Esophagus squamous epithelium (tissue), 4 donors: ENCODE data around the gene COPZ1.
A peak's percentile ranks its signal among the peaks of the same experiment; 100 is the strongest.

Experiments used
- POLR2A ChIP-seq, 4 donors: fragments of 450-650 bp; IDR thresholded peaks; one replicate each; pipeline ENCODE4 v1.6.1; 2017; ENCODE audit warnings: antibody characterized with exemption in 4 of 4, mild to moderate bottlenecking in 4 of 4, moderate library complexity in 3 of 4
- TF ChIP-seq, protein P1 (sequence below), 6 experiments: fragments of 450-650 bp in 4 of 6; fragments of 200-600 bp in 2 of 6; sonication (generic) in 2 of 6; IDR thresholded peaks; one replicate each; pipeline ENCODE4 v1.5.1; 2016 to 2019; ENCODE audit warnings: antibody characterized with exemption in 6 of 6, mild to moderate bottlenecking in 4 of 6, moderate library complexity in 4 of 6

DNA sequence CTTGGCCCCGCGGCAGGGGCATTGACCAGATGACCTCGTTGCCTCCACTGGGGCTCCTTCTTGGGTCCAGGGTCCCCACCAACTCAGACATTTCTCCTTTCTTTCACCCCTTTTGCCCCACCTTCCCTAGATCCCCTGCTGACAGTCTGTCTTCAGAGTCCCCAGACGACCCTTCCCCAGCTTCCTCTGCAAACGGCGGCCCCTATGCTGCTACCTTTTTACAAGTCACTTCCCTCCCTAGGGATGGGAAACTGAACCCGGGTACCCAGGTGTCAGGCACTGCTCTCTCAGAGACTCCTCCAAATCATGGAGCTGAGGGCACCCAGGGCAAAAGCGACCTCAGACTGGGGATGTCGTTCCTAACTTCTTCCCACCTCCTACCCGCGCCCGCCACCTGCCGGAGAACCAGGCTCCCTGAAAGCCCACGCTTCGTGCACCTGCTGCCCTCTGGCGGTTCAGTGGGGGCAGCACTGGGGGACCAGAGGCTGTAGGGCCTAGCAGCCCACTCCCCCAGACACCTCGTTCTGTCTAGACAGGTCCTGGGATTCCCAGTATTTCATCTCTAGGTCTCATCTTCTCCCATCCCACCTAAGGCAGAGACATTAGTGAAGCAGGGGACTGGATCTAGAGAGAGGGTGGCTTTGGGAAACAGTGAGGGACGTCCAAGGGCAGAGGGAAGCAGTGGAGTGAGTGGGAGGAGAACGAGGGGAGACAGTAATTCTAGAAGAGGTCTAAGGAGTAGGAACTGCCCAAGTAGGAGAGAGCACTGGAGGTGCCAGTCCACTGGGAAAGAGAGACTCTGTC is 54.7 kb downstream of the COPZ1 start:
- TF ChIP-seq POLR2A (IDR thresholded peaks at IDR 0.05) = no peak
- TF ChIP-seq, protein P1, sequence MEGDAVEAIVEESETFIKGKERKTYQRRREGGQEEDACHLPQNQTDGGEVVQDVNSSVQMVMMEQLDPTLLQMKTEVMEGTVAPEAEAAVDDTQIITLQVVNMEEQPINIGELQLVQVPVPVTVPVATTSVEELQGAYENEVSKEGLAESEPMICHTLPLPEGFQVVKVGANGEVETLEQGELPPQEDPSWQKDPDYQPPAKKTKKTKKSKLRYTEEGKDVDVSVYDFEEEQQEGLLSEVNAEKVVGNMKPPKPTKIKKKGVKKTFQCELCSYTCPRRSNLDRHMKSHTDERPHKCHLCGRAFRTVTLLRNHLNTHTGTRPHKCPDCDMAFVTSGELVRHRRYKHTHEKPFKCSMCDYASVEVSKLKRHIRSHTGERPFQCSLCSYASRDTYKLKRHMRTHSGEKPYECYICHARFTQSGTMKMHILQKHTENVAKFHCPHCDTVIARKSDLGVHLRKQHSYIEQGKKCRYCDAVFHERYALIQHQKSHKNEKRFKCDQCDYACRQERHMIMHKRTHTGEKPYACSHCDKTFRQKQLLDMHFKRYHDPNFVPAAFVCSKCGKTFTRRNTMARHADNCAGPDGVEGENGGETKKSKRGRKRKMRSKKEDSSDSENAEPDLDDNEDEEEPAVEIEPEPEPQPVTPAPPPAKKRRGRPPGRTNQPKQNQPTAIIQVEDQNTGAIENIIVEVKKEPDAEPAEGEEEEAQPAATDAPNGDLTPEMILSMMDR (IDR thresholded peaks at IDR 0.05) = peak; percentile 96 to 100 (median 99)
